Measurements from ENCODE around the gene TMEM147. TPM values are rescaled to one million over a fixed set of nuclear protein-coding genes. Genes with fewer than 3 reads are reported as not detected.
"Not testable (repeated sequence)": the region's sequence is repeated elsewhere in the genome, so short reads cannot be mapped to it uniquely, and the experiment has no call there.

Gene TMEM147
- total RNA-seq, 1 donor from 2014 or later: 75.2 TPM

GRCh38 chr19:35562336-35562735 lies 16.9 kb downstream of the TMEM147 start:
- no peak for DNase-seq (ENCODE audit: low read depth in 2 of 2)

- DNase-seq (ENCODE audit: low read depth in 2 of 2): no peak
Measured at GRCh38 chr19:35562776-35563175, 17.4 kb downstream of the TMEM147 start.

GRCh38 chr19:35563207-35563829 lies 17.9 kb downstream of the TMEM147 start, which contains the start of gene ATP4A:
ATP4A (minus strand) TSS chr19:35563658; CDS start chr19:35563629, 29 bp downstream.
- no peak for DNase-seq (ENCODE audit: low read depth in 2 of 2)

- DNase-seq (ENCODE audit: low read depth in 2 of 2): no peak
Measured at GRCh38 chr19:35565016-35565856, 19.8 kb downstream of the TMEM147 start.

DNA sequence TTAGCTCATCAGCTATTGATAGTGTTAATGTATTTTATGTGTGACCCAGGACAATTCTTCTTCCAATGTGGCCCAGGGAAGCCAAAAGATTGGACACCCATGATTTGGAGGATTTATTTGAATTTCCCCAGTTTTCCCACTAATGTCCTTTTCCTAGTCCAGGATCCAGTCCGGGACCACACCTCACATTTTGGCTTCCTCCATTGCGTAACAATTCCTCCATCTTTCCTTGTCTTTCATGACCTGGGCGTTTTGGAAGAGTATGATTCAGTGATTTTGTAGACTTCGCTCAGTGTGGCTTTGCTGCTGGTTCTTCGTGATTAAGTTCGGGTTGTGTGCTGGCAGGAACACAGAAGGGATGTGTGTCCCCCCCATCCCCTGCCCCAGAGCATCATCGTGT lies 21.3 kb downstream of the TMEM147 start:
- DNase-seq (ENCODE audit: low read depth in 2 of 2): no peak

GRCh38 chr19:35569281-35569781 lies 23.9 kb downstream of the TMEM147 start:
- no peak for DNase-seq (ENCODE audit: low read depth in 2 of 2)

GRCh38 chr19:35571406-35571965 lies 26.1 kb downstream of the TMEM147 start:
- DNase-seq (ENCODE audit: low read depth in 2 of 2): no peak

DNA sequence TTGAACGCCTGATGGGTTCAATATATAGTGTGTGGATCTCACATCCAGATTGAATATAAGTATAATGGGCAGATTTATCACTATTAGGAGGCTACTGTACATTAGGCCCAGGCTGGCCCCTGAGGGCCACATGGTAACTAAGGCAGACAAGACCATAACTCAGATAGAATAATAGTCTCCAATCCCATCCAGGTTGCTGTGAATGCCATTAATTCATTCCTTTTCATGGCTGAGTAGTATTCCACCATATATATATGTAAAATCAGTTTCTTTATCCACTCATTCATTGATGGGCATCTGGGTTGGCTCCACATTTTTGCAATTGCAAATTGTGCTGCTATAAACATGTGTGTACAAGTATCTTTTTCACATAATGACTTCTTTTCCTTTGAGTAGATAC lies 32.5 kb downstream of the TMEM147 start:
- no peak for DNase-seq (ENCODE audit: low read depth in 2 of 2)

GRCh38 chr19:35578707-35579106 lies 33.3 kb downstream of the TMEM147 start:
- no peak for DNase-seq (ENCODE audit: low read depth in 2 of 2)

DNA sequence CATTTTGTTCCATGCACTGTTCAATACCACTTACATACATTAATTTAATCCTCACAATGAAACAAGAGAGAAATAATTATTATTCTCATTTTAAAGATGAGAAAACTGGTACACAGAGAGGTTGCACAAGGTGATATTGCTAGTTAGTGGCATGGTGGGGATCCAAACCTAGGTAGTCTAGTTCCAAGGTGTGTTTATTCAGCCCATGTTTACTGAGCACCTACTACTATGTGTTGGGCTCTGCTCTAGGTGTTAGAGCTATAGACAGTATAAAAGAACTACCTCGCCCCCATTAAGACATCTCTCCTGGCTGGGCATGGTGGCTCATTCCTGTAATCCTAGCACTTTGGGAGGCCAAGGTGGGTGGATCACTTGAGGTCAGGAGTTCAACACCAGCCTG lies 37.3 kb downstream of the TMEM147 start:
- no peak for DNase-seq (ENCODE audit: low read depth in 2 of 2)

- peak in 1 of 2 donors; percentile 16 for DNase-seq (ENCODE audit: low read depth in 2 of 2)
Measured at GRCh38 chr19:35585848-35586247, 40.4 kb downstream of the TMEM147 start, which contains the start of gene PMIS2. PMIS2 (plus strand) TSS chr19:35586173; CDS start chr19:35586260, 87 bp downstream.

DNA sequence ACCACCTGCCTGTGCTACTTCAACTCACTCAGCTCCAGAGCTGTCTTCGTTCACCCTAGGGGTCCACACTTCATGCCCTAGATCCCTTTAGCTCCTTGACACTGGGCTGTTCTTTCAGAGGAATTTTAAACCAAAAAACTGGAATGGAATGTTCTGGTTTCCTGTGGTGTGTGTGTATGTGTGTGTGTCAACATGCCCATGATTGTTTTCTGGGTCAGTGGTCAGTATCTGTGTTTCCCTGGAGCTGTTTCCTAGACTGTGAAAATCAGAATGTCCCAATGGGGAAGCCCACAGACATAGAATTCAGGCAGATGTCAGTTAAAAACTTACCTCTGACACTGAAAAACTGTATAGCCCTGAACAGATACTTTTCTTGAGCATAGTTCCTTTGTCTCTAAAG lies 41.9 kb downstream of the TMEM147 start:
- DNase-seq (ENCODE audit: low read depth in 2 of 2): peak in 1 of 2 donors; percentile 69

GRCh38 chr19:35590875-35591274 lies 45.4 kb downstream of the TMEM147 start:
- no peak for DNase-seq (ENCODE audit: low read depth in 2 of 2)

GRCh38 chr19:35592226-35592625 lies 46.8 kb downstream of the TMEM147 start:
- peak; percentile 47 to 76 for DNase-seq (ENCODE audit: low read depth in 2 of 2)

- DNase-seq (ENCODE audit: low read depth in 2 of 2): not testable (repeated sequence)
Measured at GRCh38 chr19:35595026-35595425, 49.6 kb downstream of the TMEM147 start.

DNA sequence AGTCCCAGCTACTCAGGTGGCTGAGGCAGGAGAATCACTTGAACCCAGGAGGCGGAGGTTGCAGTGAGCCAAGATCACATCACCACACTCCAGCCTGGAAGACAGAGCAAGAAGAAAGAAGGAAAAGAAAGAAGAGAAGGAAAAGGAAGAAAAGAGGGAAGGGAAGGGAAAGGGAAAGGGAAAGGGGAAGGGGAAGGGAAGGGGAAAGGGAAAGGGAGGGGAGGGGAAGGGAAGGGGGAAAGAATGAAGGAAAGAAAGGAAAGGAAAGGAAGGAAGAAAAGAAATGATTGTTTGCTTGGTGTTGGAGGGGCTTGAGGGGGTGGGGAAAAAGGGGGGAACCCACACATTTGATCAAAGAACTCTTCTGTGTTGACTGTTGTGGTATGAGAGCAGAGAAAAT lies 50.5 kb downstream of the TMEM147 start:
- DNase-seq (ENCODE audit: low read depth in 2 of 2): no peak

GRCh38 chr19:35596366-35596999 lies 51.1 kb downstream of the TMEM147 start:
- DNase-seq (ENCODE audit: low read depth in 2 of 2): peak in 1 of 2 donors; percentile 17

Measured in lung microvascular endothelial cell (primary cell).